GM23338 (cell line): ENCODE results near the gene MFAP4. TPM values are rescaled to one million over a fixed set of nuclear protein-coding genes. Genes with fewer than 3 reads are reported as not detected.

ENCODE experiments used
- ATAC-seq: fragments of 200-7000 bp; cut with Tn5 transposase; 3 replicates; pipeline ENCODE4 v1.9.1; 2020
- DNase-seq: peaks from one replicate; pipeline ENCODE4 v3.0.0-alpha.2; 2015; ENCODE audit warnings: low spot score
- H2AFZ ChIP-seq: fragments of 200-600 bp; sonication (generic); 2 replicates; pipeline ENCODE4 v1.8.0; 2016; ENCODE audit warnings: antibody characterized with exemption, mild to moderate bottlenecking, moderate library complexity
- H3F3A ChIP-seq: fragments of 200-600 bp; sonication (generic); replicated peaks from 2 replicates; pipeline ENCODE4 v1.8.0; 2017; ENCODE audit warnings: antibody characterized with exemption, mixed run types, low read depth
- H3K27ac ChIP-seq: fragments of 200-600 bp; sonication (generic); 2 replicates; pipeline ENCODE4 v1.6.1; 2016; ENCODE audit warnings: low read depth
- H3K27me3 ChIP-seq: fragments of 200-600 bp; sonication (generic); 2 replicates; pipeline ENCODE4 v1.8.0; 2016; ENCODE audit warnings: mild to moderate bottlenecking, mixed run types, moderate library complexity; ENCODE audit not compliant: insufficient read depth
- H3K36me3 ChIP-seq: fragments of 200-600 bp; sonication (generic); 2 replicates; pipeline ENCODE4 v1.8.0; 2016; ENCODE audit warnings: mild to moderate bottlenecking; ENCODE audit not compliant: insufficient read depth
- H3K4me1 ChIP-seq: fragments of 200-600 bp; sonication (generic); 2 replicates; pipeline ENCODE4 v1.8.0; 2016; ENCODE audit warnings: mild to moderate bottlenecking, moderate library complexity; ENCODE audit not compliant: insufficient read depth
- H3K4me2 ChIP-seq: fragments of 200-600 bp; sonication (generic); 2 replicates; pipeline ENCODE4 v1.7.1; 2017; ENCODE audit warnings: mixed run types
- H3K4me3 ChIP-seq: fragments of 200-600 bp; sonication (generic); 2 replicates; pipeline ENCODE4 v1.6.1; 2016; ENCODE audit warnings: mixed run types
- H3K79me2 ChIP-seq: fragments of 200-600 bp; sonication (generic); replicated peaks from 2 replicates; pipeline ENCODE4 v1.8.0; 2017; ENCODE audit warnings: mild to moderate bottlenecking; ENCODE audit not compliant: insufficient read depth
- H3K9me2 ChIP-seq: fragments of 200-600 bp; sonication (generic); 2 replicates; pipeline ENCODE4 v1.8.0; 2017; ENCODE audit not compliant: insufficient read depth
- H4K20me1 ChIP-seq: fragments of 200-600 bp; sonication (generic); replicated peaks from 2 replicates; pipeline ENCODE4 v1.8.0; 2017; ENCODE audit warnings: mild to moderate bottlenecking; ENCODE audit not compliant: insufficient read depth
- H3K27ac Mint-ChIP-seq: 2 replicates; pipeline ENCODE4 v1.8.0; 2020; ENCODE audit warnings: inconsistent platforms, mild to moderate bottlenecking, moderate library complexity, mixed read lengths
- H3K27me3 Mint-ChIP-seq: 3 replicates; pipeline ENCODE4 v1.8.0; 2022; ENCODE audit warnings: low read depth, mild to moderate bottlenecking, moderate library complexity, mixed read lengths, inconsistent platforms; ENCODE audit not compliant: insufficient read depth, poor library complexity
- H3K36me3 Mint-ChIP-seq: 3 replicates; pipeline ENCODE4 v1.8.0; 2021; ENCODE audit warnings: low read depth, mild to moderate bottlenecking, inconsistent platforms, moderate library complexity, mixed read lengths
- H3K4me1 Mint-ChIP-seq: 3 replicates; pipeline ENCODE4 v1.8.0; 2020; ENCODE audit warnings: mild to moderate bottlenecking, inconsistent platforms, mixed read lengths
- H3K4me3 Mint-ChIP-seq: 3 replicates; pipeline ENCODE4 v1.8.0; 2021; ENCODE audit warnings: moderate library complexity, mild to moderate bottlenecking, inconsistent platforms, mixed read lengths
- H3K9me3 Mint-ChIP-seq: 3 replicates; pipeline ENCODE4 v1.8.0; 2020; ENCODE audit warnings: moderate library complexity, mild to moderate bottlenecking, inconsistent platforms, mixed read lengths
- ETS1 ChIP-seq: IDR thresholded peaks from 2 replicates; pipeline ENCODE4 v1.6.1; 2016; ENCODE audit warnings: antibody characterized with exemption
- EZH2phosphoT487 ChIP-seq: fragments of 200-600 bp; sonication (generic); IDR thresholded peaks from one replicate; pipeline ENCODE4 v1.8.1; 2018; ENCODE audit warnings: antibody characterized with exemption; ENCODE audit not compliant: unreplicated experiment
- JUNB ChIP-seq: IDR thresholded peaks from one replicate; pipeline ENCODE4 v1.6.1; 2016; ENCODE audit warnings: antibody characterized with exemption; ENCODE audit not compliant: unreplicated experiment
- POLR2AphosphoS5 ChIP-seq: IDR thresholded peaks from 2 replicates; pipeline ENCODE4 v1.6.1; 2016; ENCODE audit warnings: antibody characterized with exemption, low read depth
- REST ChIP-seq: IDR thresholded peaks from one replicate; pipeline ENCODE4 v1.6.1; 2018; ENCODE audit warnings: antibody characterized with exemption; ENCODE audit not compliant: unreplicated experiment
- ZNF114 ChIP-seq: fragments of 250-450 bp; sonication (Bioruptor Pico); IDR thresholded peaks from 2 replicates; pipeline ENCODE4 v1.5.0; 2020; ENCODE audit warnings: mild to moderate bottlenecking, moderate library complexity
- ZNF331 ChIP-seq: fragments of 250-450 bp; sonication (Bioruptor Pico); IDR thresholded peaks from 2 replicates; pipeline ENCODE4 v1.5.0; 2020; ENCODE audit warnings: low read depth, mild to moderate bottlenecking, moderate library complexity
- ZNF462 ChIP-seq: fragments of 250-450 bp; sonication (Bioruptor Pico); IDR thresholded peaks from 2 replicates; pipeline ENCODE4 v1.5.0; 2020; ENCODE audit warnings: mild to moderate bottlenecking, moderate library complexity
- polyA plus RNA-seq: library from polyadenylated mRNA; unstranded; fragments of >200 nt; fragmentation: Nextera tagmentation; extraction: Ambion mirVana; gene quantifications from 2 replicates; pipeline ENCODE4 v1.2.1, GENCODE V29; 2016
- total RNA-seq: library from RNA; depleted of rRNA; stranded (reverse); fragments of >200 nt; shearing (Covaris generic); gene quantifications from 2 replicates; pipeline ENCODE4 v1.2.3, GENCODE V29; 2014

MFAP4 gene
- total and polyA plus RNA-seq, 2 experiments from 2014 or later = 7.7 to 9.7 TPM

- Histone ChIP-seq H3K9me2 (no peaks in the 10 kb centered on the region), H2AFZ (no peak overlapping the region), H3K27ac (peak overlapping the region; percentile 43; the same call in 1 of the 2 replicates), H4K20me1 (no peaks in the 10 kb centered on the region), H3K4me2 (peak overlapping the region; percentile 71), H3K36me3 (no peaks in the 10 kb centered on the region), H3K27me3 (no peaks in the 10 kb centered on the region), H3K79me2 (no peaks in the 10 kb centered on the region), H3K4me1 (peaks cover 27% of the 10 kb centered on the region), H3F3A (no peaks in the 10 kb centered on the region; the same call in none of the 2 replicates), H3K4me3 (no peak overlapping the region)
- Mint-ChIP-seq H3K27ac (peak overlapping the region; percentile 71), H3K27me3 (peaks cover 24% of the 10 kb centered on the region), H3K4me3 (peak overlapping the region; percentile 18; the same call in 2 of the 3 replicates), H3K4me1 (peaks cover 48% of the 10 kb centered on the region), H3K36me3 (no peaks in the 10 kb centered on the region; the same call in 2 of the 3 replicates), H3K9me3 (no peaks in the 10 kb centered on the region)
- peak; percentile 13; the same call in 1 of the 2 replicates for TF ChIP-seq POLR2AphosphoS5
- TF ChIP-seq ZNF331 (CRISPR knock-in tag) = no peak
- TF ChIP-seq ETS1 = no peak
- no peak for TF ChIP-seq EZH2phosphoT487
- TF ChIP-seq ZNF114 (CRISPR knock-in tag) = no peak
- ATAC-seq = peak; percentile 3; the same call in 1 of the 3 replicates
- DNase-seq = no peak
Measured at GRCh38 chr17:19339341-19339815, 47.6 kb downstream of the MFAP4 start.

- Mint-ChIP-seq H3K9me3 (no peaks in the 10 kb centered on the region), H3K27me3 (peaks cover 26% of the 10 kb centered on the region), H3K36me3 (no peaks in the 10 kb centered on the region; the same call in 2 of the 3 replicates), H3K27ac (no peak overlapping the region), H3K4me1 (peaks cover 52% of the 10 kb centered on the region), H3K4me3 (no peak overlapping the region; the same call in 2 of the 3 replicates)
- ATAC-seq (peak; percentile 79), DNase-seq (peak; percentile 87)
- no peaks in the 10 kb centered on the region for H3K27me3 ChIP-seq
- H2AFZ ChIP-seq = no peak overlapping the region
- no peaks in the 10 kb centered on the region for H3K36me3 ChIP-seq
- H4K20me1 ChIP-seq = no peaks in the 10 kb centered on the region
- H3K79me2 ChIP-seq = no peaks in the 10 kb centered on the region
- H3K4me3 ChIP-seq = no peak overlapping the region
- H3K4me2 ChIP-seq = peak overlapping the region; percentile 71
- no peak overlapping the region for H3K27ac ChIP-seq
- peaks cover 27% of the 10 kb centered on the region for H3K4me1 ChIP-seq
- no peaks in the 10 kb centered on the region for H3K9me2 ChIP-seq
- H3F3A ChIP-seq = no peaks in the 10 kb centered on the region; the same call in none of the 2 replicates
- TF ChIP-seq JUNB (no peak), EZH2phosphoT487 (no peak), ZNF331 (CRISPR knock-in tag) (peak; percentile 39; the same call in 1 of the 2 replicates), ZNF462 (CRISPR knock-in tag) (no peak), REST (no peak)
Measured at GRCh38 chr17:19338031-19338990, 48.7 kb downstream of the MFAP4 start.
